ENCODE results near the gene TST.

- no peak for TF ChIP-seq EZH2 (IDR thresholded peaks at IDR 0.05)
- TF ChIP-seq, protein P1, sequence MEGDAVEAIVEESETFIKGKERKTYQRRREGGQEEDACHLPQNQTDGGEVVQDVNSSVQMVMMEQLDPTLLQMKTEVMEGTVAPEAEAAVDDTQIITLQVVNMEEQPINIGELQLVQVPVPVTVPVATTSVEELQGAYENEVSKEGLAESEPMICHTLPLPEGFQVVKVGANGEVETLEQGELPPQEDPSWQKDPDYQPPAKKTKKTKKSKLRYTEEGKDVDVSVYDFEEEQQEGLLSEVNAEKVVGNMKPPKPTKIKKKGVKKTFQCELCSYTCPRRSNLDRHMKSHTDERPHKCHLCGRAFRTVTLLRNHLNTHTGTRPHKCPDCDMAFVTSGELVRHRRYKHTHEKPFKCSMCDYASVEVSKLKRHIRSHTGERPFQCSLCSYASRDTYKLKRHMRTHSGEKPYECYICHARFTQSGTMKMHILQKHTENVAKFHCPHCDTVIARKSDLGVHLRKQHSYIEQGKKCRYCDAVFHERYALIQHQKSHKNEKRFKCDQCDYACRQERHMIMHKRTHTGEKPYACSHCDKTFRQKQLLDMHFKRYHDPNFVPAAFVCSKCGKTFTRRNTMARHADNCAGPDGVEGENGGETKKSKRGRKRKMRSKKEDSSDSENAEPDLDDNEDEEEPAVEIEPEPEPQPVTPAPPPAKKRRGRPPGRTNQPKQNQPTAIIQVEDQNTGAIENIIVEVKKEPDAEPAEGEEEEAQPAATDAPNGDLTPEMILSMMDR (IDR thresholded peaks at IDR 0.05), result no peak
- no peak for TF ChIP-seq EZH2phosphoT487 (IDR thresholded peaks at IDR 0.05)
Observed at GRCh38 chr22:37064553-37064952, 45.3 kb upstream of the TST start.
